Activated CD4-positive, alpha-beta T cell treated with anti-CD3 and anti-CD28 coated beads for 24 hours (primary cell): ENCODE data around the gene ERO1B.

Experiments
- DNase-seq, 2 donors: peaks; one replicate each; pipeline ENCODE4 v3.0.0-alpha.2; 2020; ENCODE audit warnings: low read depth in 2 of 2

Gene ERO1B

DNA sequence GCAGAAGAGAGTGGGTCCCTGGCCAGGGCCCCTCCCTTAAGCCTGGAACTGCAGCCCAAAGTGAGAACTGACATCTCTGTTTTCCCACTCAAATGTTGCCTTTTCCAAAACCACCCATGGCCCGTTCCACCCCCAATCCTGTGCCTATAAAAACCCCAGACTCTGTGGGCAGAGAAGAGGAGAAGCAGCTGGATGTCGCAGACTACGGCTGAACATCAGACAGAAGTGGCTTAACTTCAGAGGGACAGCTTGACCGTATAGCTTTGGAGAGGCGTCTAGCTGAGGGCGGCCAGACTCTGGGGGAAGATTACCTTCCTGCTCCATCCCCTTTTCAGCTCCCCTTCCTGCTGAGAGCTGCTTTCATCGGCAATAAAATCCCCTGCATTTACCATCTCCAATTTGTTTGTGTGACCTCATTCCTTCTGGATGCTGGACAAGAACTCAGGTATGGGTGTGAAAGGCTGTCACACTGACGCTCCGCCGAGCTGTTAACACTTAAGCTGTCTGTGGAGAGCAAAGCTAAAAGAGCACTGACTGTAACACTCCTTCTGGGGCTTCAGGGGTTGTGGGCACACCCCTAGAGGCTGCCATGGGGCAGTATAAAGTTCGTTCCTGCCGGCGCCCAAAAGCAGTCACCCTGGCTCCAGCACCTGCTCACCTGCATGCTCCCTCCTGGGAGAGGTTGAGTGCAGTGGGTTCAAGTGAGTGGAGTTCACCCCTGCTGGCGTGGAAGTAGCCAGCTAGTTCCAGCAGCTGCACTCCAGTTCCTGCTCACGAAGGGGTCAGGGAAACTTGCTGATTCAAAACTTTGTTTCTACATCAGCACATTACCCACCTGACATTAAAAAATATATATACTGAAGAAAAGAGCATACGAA, 19.6 kb upstream of the ERO1B start:
- DNase-seq = no peak

DNA sequence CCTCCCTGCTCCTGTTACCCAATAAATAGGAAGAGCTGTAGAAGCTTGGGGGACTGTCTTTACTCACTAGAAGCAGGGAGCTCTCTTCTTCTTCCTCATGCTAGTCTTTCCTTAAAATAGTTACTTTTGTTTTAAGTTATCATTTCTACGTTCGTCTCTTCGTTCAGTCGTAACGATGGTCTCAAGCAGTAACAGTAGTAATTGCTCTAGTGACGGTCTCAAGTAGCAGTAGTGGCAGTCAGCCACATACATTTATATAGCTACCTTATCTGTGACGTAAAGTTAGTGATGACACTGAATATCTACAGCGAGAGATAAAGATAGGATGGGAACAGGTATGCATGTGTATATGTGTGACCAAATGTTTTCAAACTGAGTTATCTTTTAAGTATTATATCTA, 15.4 kb upstream of the ERO1B start:
- DNase-seq = no peak

DNA sequence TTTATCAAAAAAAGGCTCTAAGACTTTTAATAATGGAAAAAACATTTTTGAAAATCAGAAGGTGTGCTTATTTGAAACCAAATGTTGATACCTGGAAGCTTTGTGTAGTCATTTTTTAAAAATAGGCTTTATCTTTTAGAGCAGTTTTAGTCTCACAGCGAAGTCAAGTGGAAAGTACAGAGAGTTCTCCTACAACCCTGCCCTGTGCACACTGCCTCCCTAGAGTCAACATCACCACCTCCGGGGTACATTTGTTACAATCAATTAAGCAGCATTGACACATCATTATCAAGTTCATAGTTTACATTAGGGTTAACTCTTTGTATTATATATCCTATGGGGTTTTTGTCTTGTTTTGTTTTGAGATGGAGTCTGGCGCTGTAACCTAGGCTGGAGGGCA, 10.7 kb upstream of the ERO1B start:
- DNase-seq = no peak

DNA sequence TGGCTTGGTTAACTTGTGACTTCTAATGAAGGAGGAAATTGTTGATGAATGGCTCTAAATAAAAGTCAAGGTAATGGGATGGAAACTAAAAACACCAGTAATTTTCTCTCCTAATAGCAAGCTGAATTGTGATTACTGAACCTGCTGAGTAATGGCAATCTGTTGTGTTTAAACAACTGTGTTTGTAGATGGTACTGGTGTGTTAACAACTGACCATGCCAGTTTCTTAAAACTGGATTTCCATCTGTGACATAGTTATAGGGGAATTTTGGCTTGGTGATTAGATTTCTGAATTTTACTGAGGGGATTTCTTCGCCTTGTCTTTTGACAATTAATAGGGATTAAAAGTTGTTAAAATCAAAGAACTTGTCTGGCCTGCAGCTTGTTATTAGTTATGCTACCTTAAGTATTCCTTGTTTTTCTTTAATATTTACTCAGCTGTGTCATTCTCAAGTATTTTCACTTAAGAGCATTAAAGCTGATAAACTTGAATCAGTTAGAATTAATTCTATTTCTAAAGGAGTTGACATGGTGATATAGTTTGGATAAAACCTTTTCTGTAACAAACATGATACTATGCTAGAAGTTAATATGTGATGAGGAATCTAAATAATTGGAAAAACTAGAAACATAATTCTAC, 7.9 kb upstream of the ERO1B start:
- no peak for DNase-seq

DNA sequence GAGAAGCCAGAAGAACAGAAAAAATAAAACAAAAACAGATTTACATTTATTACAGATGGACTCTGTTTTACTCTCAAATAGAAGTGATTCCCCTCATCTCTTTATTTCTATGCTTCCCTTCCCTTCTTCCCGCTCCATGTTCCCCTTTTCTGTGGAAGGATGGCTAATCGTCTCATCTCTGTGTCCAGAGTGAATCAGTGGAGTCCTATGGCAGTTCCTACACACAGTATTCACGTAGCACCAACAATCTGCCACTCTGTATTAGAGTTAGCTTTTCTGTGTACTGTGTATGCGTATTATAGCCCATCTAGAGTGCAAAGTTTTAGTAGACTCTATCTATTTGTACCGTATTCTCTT, 6.8 kb upstream of the ERO1B start:
- no peak for DNase-seq

DNA sequence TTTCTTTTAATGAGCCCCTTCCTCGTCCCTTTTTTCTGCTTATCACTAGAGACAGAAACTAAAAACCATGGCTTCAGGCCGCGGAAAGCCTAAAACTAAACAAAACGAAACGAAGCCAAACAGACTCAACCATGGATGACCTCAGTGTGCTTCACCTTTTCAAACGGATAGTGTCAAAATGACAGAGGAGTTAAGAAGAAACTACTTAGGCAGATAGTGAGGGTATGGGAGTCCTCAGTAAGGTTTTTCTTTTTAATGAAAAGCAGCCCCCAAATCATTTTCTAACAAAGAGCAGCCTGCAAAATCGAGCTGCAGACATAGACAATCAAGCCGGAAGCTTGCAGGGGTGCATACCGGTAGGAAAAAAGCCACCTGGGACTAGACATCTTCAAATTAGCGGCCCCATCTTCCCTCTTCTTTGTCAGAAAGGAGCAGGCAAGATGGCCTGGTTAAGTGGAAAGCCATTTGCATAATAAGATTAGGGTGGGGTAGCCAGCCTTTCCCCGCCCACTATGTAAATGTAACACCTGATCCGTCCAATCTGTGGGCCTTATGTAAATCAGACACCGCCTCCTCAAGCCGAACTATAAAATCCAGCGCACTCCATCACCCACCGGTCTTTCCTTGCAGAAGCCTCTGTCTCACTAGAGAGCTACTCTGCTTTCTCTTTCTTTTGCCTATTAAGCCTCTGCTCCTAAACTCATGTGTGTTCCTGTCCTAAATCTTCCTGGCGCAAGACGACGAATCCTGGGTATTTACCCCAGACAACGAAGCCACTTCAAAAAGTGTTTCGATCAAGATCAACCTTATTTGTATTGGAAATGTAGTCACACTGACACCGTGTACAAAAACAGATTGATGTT, 6.2 kb upstream of the ERO1B start:
- no peak for DNase-seq

DNA sequence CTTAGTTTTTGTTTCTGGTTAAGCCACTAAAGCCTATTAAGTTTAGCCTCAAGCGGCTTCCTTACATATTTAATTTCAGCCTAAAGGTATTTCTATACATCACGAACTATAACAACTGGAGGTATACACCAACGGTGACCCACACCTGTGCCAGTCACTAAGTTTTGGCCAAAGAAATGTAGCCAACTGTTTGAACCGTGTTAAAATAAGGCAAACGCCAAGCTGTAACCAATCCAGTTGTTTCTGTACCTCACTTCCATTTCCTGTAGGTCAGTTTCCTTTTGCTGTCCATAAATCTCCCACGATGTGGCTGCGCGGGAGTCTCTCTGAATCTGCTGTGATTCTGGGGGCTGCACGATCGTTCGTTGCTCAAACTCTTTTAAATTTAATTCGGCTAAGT, 5.6 kb upstream of the ERO1B start:
- DNase-seq = no peak

DNA sequence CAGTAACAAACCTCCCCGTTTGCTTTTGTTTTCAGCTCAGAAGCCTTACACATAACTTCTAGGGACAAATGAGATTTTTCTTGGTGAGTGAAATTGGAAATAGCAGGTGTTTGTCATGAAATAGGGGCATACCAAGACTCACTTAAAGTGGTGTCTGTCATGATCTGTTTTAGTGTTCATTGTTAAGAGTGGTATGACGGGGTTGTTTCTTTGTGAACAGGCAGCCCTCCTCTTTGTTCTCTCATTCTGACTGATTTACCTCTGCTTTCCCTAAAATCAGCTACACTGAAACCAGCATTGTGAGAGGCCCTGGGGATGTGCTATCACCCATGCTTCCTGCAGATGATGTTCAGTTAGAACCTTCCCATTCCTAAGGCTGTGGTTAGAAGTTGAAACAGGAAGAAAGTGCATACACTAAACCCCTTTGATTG, 2.5 kb upstream of the ERO1B start:
- DNase-seq = no peak

DNA sequence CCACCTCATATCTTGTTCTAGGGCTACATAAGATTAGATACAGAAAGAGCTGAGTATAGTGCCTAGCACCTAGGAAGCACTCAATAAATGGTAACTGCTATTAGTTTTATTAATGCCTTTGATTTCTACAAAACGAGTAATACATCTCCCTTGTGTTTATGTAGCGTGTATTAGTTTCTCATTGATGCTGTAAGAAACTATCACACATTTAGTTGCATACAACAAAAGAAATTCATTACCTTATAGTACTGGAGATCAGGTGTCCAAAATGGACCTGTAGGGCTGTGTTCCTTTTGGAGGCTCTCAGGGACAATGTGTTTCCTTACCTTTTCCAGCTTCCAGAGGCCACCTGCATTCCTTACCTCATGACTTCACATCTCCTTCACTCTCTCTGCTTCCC, 961 bp upstream of the ERO1B start:
- DNase-seq = no peak

DNA sequence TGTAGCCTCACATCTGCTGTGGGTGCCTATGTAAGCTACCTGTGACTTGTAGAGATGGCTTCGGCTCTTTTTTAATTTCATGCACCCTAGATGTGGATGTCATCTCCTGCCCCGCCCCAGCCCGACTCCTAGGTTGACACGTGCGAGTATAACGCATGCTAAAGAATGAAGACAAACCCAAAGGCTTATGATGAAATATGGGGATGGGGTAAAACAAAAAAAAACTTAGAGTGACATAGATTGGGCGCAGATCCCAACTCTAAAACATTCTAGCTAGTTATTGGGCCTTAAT, 613 bp upstream of the ERO1B start:
- peak in 1 of 2 donors; percentile 15 for DNase-seq

DNA sequence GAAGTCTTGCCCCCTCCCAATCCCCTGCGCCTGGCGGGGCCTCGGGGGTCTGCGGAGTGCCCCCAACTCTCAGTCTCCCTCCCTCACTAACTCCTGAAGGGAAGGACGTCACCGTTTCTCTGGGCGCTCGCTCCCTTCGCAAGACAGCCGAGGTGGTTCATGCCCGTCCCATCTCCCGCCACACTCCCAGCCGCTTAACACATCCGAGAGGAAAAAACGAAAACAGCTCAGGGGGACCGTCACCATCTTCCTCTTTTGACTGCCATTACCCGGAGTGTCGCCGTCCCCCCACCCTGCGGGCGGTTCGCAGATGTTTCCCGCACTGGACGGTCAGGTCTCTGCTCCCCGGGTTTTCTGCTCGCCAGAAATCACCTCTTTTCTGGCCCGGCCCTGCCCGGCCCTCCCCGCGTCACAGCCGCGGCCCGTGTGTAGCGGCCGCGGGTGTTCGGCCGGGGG, 532 bp downstream of the ERO1B start:
- peak in 1 of 2 donors; percentile 10 for DNase-seq

DNA sequence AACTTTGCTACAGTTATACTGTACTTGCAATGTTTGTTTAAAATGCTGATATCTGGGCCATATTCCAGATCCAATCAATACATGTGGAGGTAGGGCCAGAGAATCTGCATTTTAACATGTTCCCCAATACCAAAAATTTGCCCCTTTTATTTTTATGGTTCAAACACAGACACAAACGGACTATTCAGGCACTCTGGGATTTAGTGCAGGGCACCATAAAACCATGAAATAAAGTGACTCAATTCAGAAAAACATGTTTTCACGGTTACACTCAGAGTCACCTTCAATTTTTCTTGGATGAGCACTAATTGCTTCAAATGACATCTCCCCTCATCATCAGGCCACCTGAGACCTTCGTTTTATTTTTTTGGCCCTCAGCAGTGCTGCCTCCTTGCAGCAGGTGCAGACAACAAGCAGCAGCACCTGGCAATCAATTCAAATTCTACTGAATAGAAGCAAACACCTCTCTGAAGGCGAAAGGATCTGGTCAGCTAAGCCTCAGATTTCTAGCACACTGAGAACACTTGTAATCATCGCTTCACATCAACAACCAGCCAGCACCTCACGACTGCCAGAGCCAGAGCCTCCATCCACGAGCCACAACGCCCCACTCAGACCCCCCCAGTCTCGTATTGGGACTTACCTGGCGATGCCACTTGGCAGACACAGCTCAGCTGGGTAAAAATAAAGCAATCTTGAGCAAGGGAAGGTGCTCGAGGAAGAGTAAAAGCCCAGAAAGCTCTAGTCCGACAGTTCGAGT, 1.1 kb downstream of the ERO1B start:
- DNase-seq = no peak

DNA sequence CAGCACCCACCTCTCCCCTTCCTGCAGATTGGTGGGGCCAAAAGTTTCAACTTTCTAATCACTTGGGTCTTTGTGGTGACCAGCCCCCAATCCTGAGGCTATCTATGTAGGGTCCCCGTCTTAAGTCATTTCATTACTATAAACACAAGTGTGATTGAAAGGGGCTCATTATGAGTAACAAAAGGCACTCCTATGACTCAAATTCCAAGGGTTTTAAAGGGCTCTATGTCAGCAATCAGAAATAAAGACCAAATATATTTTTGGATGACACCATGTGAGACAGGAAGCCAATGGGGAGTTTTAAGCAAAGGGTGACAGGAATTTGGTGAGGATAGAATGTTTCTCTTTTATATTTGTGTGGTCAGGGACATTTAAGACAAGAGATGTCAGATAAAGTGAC, 6.2 kb downstream of the ERO1B start:
- no peak for DNase-seq

DNA sequence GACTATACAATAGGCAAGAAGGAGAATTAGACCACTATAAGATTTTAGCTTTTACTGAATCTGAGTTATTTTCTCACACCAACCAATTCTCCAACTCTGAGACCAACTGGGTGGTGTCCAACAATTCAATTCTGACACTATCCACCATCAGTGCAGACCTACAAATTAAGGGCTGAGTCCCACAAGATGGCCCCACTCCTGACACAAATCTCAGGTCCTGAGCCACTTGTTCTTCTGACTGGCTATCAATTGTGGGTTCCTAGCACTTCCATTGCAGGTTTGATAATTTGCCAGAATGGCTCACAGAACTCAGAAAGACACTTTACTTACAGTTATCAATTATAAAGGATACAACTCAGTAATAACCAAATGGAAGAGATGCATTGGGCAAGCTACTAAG, 6.7 kb downstream of the ERO1B start:
- DNase-seq = no peak

DNA sequence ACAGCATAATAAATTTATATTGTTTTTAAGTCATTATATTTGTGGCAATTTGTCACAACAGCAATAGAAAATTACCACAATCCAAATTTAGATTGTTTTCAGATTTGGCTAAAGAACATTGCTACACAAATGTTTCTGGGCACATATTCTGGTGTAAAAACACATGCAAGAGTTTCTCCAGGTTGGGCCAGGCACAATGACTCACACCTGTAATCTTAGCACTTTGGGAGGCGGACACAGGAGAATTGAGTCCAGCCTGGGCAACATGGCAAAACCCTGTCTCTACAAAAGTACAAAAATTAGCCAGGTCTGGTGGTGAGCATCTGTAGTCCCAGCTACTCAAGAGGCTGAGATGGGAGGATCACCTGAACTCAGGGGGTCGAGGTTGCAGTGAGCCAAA, 8.4 kb downstream of the ERO1B start:
- no peak for DNase-seq

DNA sequence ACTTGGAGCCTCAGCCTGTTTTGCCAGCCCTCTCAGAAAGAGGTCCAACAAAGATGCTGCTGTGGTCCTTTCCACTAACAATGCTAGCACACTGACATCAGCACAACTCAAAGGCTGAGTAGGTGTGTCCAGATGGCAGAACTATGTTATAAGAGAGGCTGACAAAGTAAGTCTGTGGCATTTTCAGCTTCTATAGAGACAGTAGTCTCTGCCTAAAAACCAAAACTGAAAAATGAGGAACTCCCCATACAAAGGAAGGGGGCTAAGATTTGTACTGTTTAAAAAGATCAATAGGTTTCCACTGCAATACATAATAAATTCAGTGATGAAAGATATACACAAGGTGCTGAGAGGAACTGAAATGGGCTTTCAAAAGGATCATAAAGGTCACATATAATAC, 12.3 kb downstream of the ERO1B start:
- no peak for DNase-seq

DNA sequence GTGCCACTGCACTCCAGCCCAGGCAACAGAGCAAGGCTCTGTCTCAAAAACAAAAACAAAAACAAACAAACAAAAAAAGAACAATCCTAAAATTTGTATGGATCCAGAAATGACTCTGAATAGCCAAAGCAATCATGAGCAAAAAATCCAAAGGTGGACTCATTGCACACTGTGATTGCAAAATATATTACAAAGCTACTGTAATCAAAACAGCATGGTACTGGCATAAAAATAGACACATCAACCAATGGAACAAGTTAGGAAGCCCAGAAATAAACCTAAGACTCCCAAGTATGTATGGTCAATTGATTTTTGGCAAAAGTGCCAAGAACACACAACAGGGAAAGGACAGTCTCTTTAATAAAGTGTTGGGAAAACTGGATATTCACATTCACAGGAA, 19.9 kb downstream of the ERO1B start:
- no peak for DNase-seq

DNA sequence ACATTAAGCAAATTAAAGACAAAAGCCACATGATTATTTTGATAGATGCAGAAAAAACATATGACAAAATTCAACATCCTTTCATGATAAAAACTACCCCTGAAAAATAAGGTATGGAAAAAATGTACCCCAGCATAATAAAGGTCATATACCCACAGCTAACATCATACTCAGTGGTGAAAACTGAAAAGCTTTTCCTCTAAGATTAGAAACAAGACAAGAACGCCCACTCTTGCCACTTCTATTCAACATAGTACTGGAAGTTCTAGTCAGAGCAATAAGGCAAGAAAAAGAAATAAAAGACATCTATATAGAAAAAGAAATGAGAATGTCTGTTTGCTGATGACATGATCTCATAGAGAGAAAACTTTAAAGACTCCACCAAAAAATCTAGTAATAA, 20.7 kb downstream of the ERO1B start:
- no peak for DNase-seq

DNA sequence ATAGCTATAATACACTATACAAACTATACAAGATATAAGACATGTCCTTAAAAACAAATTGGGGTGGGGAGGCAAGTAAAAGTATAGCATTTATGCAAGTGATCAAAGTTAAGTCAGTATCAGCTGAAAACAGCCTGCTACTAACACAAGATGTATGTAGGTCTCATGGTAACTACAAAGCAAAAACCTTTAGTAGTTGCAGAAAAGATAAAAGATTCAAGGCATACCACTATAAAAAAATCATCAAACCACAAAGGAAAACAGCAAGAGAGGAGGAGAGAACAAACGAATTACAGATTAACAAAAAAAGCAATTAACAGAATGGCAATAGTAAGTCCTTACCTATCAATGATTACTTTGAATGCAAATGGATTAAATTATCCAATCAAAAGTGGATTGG, 22.7 kb downstream of the ERO1B start:
- no peak for DNase-seq

DNA sequence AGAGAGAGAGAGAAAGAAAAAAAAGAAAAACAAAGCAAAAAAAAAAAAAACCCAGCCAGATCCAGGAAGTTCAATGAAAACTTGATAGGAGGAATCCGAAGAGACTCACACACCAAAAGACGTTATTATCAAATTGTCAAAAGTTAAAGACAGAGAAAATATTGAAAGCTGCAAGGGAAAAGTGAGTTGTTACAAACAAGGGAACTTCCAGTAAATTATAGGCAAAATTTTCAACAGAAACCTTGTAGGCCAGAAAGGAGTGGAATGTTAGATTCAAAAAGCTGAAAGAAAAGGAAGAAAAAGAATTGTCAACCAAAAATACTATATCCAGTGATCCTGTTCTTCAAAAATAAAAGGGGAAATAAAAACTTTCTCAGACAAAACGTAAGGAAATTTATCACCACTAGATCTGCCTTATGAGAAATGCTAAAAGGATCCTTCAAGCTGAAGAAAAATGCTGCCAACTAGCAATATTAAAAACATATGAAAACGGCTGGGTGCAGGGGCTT, 23.6 kb downstream of the ERO1B start:
- DNase-seq = no peak

DNA sequence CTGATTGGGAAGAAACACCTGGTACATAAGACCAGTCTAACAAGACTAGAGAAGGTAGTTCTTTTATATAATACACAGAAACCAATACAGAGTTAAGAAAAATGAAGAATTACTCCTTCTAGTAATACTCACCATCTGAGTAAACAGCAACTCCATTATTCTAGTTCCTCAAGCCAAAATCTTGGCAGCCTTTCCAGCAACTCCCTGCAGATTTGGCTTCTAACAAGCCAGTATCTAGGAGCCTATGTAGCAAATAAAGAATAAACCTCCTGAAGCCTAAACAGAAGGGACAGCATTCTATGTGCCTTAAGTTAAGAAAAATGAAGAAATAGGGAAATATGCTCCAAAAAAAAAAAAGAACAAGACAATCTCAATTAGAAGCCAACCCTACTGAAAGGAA, 24.5 kb downstream of the ERO1B start:
- DNase-seq = no peak
